Psoas muscle (tissue), 8 donors: Measurements from ENCODE around the gene PTGER1. TPM values are rescaled to one million over a fixed set of nuclear protein-coding genes. Genes with fewer than 3 reads are reported as not detected.
"Not testable (repeated sequence)": the region's sequence is repeated elsewhere in the genome, so short reads cannot be mapped to it uniquely, and the experiment has no call there.

ENCODE experiments used
- ATAC-seq, 4 donors: fragments of 200-7000 bp; cut with Tn5 transposase; one replicate each; pipeline ENCODE4 v1.9.1; 2020; ENCODE audit warnings: moderate library complexity in 3 of 4, mild to moderate bottlenecking in 2 of 4
- DNase-seq, 2 donors: peaks; one replicate each; pipeline ENCODE4 v3.0.0-alpha.2; 2020
- H3K27ac ChIP-seq: fragments of 200-600 bp; one replicate; pipeline ENCODE4 v1.8.0; 2022
- H3K27me3 ChIP-seq, 3 donors: fragments of 200-600 bp in 1 of 3; one replicate each; pipeline versions ENCODE4 v1.6.1 to v1.8.0; 2013 to 2022; ENCODE audit warnings: low read length in 2 of 3, mild to moderate bottlenecking in 2 of 3, moderate library complexity in 1 of 3; ENCODE audit not compliant: insufficient read depth in 3 of 3
- H3K36me3 ChIP-seq, 2 donors: fragments of 200-600 bp in 1 of 2; one replicate each; pipeline versions ENCODE4 v1.6.1 to v1.8.0; 2013 to 2022; ENCODE audit warnings: low read depth in 1 of 2, mild to moderate bottlenecking in 1 of 2, moderate library complexity in 1 of 2; ENCODE audit not compliant: insufficient read depth in 1 of 2
- H3K4me1 ChIP-seq: fragments of 200-600 bp; one replicate; pipeline ENCODE4 v1.8.0; 2022
- H3K4me3 ChIP-seq: fragments of 200-600 bp; one replicate; pipeline ENCODE4 v1.8.0; 2022; ENCODE audit warnings: mild to moderate bottlenecking
- H3K9me3 ChIP-seq: fragments of 200-600 bp; one replicate; pipeline ENCODE4 v1.8.0; 2022
- CTCF ChIP-seq: fragments of 200-600 bp; IDR thresholded peaks from one replicate; pipeline ENCODE4 v1.8.0; 2022; ENCODE audit warnings: antibody characterized with exemption
- WGBS, 3 donors: extraction: QIAGEN DNeasy Blood & Tissue Kit; methylation state at CpG; one replicate each; pipeline versions ENCODE4 v1.1.6 to v1.1.7; 2013; 5-methylcytosine and 5-hydroxymethylcytosine counted together
- intact Hi-C, 2 donors: fragments of 100-400 bp; cut with DNase I; formaldehyde crosslinking; loops; one replicate each; pipeline versions ENCODE4 v1.11.0 to v1.14.2; 2022
- polyA plus RNA-seq, 3 donors: library from polyadenylated mRNA; stranded (reverse); fragments of 200-250 nt; gene quantifications; one replicate each; pipeline ENCODE4 v1.2.3, GENCODE V29; 2013
- total RNA-seq, 4 donors: library from RNA; stranded (reverse); fragmentation: NEBNext Ultra II Directional in 2 of 4; extraction: Animal tissue kit (Norgen Biotek cat#: 25700) in 2 of 4; gene quantifications; one replicate each; pipeline versions ENCODE4 v1.2.1 to v1.2.4, GENCODE V29; 2021 to 2023
- donor health status: healthy with polysubstance abuse.
- donor health status: DM: no; HTN: no; CAD: no; lungs with moderate emphysema.
- donor health status: Bipolar disorder and iron deficiency.
- donor health status: healthy.
- donor health status: DM: yes; HTN: yes; CAD: no.
- donor health status: DM: no; HTN: no; CAD: no.
- donor health status: DM: no; HTN: no; CAD: no.
- donor health status: DM: yes; HTN: yes; CAD: no.

PTGER1 gene
- total and polyA plus RNA-seq, 7 donors: 0.05 to 0.25 (median 0.10) TPM; not detected in 2

- Histone ChIP-seq H3K4me1 (no peaks in the 10 kb centered on the region), H3K36me3 (peaks cover 2 to 90% of the 10 kb centered on the region in 2 donors), H3K27ac (no peak overlapping the region), H3K27me3 (no peaks in the 10 kb centered on the region), H3K4me3 (no peak overlapping the region), H3K9me3 (no peaks in the 10 kb centered on the region)
- no peak for TF ChIP-seq CTCF
- WGBS, 3 donors: 81 to 88% (median 85%) methylated on average over 5 of the region's 5 CpGs
- ATAC-seq (no peak), DNase-seq (no peak)
- intact Hi-C loops: no loop called here
Observed at GRCh38 chr19:14459703-14460102, 15.5 kb downstream of the PTGER1 start.

- 95 to 97% (median 97%) methylated on average over 3 of the region's 3 CpGs for WGBS, 3 donors
- H3K27ac ChIP-seq, DNase-seq, H3K9me3 ChIP-seq, ATAC-seq, intact Hi-C loops, H3K4me3 ChIP-seq, H3K4me1 ChIP-seq, H3K27me3 ChIP-seq: not testable (repeated sequence)
- peaks cover 2 to 94% of the 10 kb centered on the region in 2 donors for H3K36me3 ChIP-seq
Observed at GRCh38 chr19:14452303-14452702, 22.9 kb downstream of the PTGER1 start.

GRCh38 chr19:14450876-14451275 lies 24.3 kb downstream of the PTGER1 start:
- Histone ChIP-seq H3K4me3 (no peak overlapping the region), H3K36me3 (peaks cover 6 to 99% of the 10 kb centered on the region in 2 donors), H3K27me3 (no peaks in the 10 kb centered on the region), H3K27ac (no peak overlapping the region), H3K9me3 (no peaks in the 10 kb centered on the region), H3K4me1 (no peaks in the 10 kb centered on the region)
- intact Hi-C loops: no loop called here
- WGBS, 3 donors: 96 to 98% (median 97%) methylated on average over 15 to 19 of the region's 19 CpGs
- ATAC-seq: peak in 1 of 4 donors; percentile 19
- DNase-seq: no peak
- no peak for TF ChIP-seq CTCF

GRCh38 chr19:14450168-14450874 lies 24.8 kb downstream of the PTGER1 start:
- DNase-seq (peak in 1 of 2 donors; percentile 41), ATAC-seq (peak in 3 of 4 donors; percentile 22 to 50 (median 49))
- Histone ChIP-seq H3K27me3 (no peaks in the 10 kb centered on the region), H3K27ac (no peak overlapping the region), H3K4me1 (no peaks in the 10 kb centered on the region), H3K9me3 (no peaks in the 10 kb centered on the region), H3K4me3 (no peak overlapping the region), H3K36me3 (peaks cover 6 to 99% of the 10 kb centered on the region in 2 donors)
- intact Hi-C loops: no loop called here
- TF ChIP-seq CTCF: no peak
- 83 to 90% (median 84%) methylated on average over 29 to 30 of the region's 30 CpGs for WGBS, 3 donors

- H3K4me1 ChIP-seq: no peaks in the 10 kb centered on the region
- intact Hi-C loops: no loop called here
- H3K36me3 ChIP-seq: peaks cover 4 to 99% of the 10 kb centered on the region in 2 donors
- WGBS, 3 donors: 87 to 94% (median 93%) methylated on average over 6 of the region's 6 CpGs
- no peaks in the 10 kb centered on the region for H3K27me3 ChIP-seq
- no peak for TF ChIP-seq CTCF
- ATAC-seq (no peak), DNase-seq (no peak)
- H3K4me3 ChIP-seq: no peak overlapping the region
- no peak overlapping the region for H3K27ac ChIP-seq
- no peaks in the 10 kb centered on the region for H3K9me3 ChIP-seq
Observed at GRCh38 chr19:14449321-14449720, 25.8 kb downstream of the PTGER1 start.
